Measurements from ENCODE around the gene SMCO2.

Gene SMCO2

DNA sequence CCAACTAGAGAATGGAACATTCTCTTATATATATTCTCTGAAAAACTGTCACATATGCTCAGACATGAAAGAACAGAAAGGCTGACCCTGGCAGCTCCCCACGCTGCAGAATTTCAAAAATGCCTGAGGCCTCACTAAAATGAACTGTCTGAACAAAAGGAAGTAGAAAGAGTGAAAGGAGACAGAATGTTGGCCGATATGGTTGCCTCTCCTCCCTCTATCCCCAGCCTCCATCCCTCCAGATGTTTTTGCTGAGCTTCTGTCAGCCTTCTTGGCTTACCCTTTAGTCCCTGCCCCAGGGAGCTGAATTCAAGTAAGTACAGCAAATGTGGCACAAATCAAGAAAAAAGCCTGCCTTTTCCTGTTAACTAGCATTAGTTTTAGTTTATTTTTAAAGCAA is 6.9 kb downstream of the SMCO2 start:
- no peak for DNase-seq (ENCODE audit: low spot score)

DNA sequence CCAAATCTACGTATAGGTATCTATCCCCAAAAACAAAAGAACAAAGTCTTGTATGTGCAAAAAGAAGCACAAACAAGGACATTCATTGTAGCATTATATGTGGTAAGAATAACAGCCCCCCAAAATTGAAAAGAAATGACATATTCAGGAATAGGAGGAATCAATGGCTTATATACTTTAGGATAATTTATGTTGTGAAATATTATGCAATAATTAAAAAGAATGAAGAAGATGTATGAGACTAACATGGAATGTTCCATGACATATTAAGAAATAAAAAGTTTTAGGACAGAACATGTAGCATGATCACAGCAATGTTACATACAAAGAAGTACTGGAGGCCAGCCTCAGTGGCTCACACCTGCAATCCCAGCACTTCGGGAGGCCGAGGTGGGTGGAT is 9.1 kb downstream of the SMCO2 start:
- no peak for DNase-seq (ENCODE audit: low spot score)

DNA sequence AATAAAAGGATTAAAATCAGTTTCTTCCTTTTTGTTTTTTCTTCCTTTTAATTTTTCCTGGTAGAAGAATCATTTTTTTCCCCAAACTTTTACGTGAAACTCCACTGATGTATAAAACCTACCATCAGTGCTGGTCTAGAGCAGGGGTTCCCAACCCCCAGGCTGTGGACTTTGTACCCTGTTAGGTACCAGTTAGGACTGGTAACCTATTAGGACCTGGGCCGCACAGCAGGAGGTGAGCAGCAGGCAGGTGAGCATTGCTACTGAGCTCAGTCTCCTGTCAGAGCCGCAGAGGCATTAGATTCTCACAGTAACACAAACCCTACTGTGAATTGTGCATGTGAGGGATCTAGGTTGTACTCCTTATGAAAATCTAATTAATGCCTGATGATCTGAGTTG is 10.1 kb downstream of the SMCO2 start:
- no peak for DNase-seq (ENCODE audit: low spot score)

DNA sequence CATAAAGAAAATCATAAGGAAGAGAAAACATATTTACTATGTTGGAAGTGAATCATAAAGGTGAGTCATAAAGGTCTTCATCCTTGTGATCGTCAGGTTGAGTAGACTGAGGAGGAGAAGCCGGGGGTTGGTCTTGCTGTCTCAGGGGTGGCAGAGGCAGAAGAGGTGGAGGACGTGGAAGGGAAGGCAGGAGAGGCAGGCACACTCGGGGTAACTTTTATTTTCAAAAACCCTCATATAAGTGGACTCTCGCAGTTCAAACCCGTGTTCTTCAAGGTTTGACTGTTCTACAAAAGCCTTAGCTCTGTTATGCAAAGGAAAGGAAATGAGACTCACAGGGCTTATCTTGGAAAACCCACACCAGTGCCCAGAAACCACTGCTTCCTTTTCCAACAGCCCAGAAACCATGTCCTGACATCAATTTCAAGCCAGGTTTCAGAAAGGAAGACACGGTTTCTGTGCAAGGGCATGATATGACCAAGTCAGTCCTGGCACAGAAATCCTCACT is 14.0 kb downstream of the SMCO2 start:
- no peak for DNase-seq (ENCODE audit: low spot score)

DNA sequence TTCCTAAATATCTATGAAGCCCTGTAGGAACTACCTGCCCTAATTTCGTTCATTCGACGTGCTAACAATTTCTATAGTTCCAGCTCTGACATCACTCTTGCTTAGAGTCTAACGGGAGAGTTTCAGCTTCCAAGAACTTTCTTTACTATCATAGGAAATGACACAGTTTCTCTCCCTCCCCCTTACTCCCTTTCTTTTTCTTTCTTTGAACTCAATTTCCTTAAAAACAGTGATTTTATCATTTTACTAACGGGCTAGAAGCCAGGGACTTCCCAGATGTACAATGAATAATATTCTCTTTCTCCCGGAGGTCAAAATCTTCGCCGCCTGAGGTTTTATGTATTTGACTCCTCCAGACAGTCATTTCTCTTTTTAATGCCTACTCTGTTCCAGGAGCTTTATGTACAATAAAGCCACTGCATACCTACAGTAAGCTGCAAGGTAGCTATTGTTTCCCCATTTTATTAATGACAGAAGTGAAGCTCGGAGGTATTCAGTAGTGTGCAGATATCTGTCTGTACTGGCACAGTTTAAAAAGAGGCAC is 15.7 kb downstream of the SMCO2 start:
- no peak for DNase-seq (ENCODE audit: low spot score)

DNA sequence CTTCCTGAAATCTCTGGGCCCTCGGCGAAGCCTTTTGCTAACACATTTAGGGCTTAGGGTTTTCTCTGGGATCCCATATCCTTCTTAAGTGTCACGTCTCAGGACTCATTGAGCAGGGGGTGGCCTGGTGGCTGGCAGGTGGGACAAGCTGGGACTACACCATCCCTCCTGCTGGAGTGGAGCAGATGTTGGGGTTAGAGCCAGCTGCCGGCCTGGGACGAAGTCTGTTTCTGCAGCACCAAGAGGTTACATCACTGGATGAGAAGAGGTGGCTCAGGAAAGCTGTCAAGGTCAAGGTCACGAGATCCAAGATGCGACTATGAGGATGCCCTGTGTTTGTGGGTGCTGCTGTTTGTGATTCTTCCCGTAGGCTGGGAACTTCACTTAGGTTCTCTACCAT is 16.3 kb downstream of the SMCO2 start:
- no peak for DNase-seq (ENCODE audit: low spot score)

DNA sequence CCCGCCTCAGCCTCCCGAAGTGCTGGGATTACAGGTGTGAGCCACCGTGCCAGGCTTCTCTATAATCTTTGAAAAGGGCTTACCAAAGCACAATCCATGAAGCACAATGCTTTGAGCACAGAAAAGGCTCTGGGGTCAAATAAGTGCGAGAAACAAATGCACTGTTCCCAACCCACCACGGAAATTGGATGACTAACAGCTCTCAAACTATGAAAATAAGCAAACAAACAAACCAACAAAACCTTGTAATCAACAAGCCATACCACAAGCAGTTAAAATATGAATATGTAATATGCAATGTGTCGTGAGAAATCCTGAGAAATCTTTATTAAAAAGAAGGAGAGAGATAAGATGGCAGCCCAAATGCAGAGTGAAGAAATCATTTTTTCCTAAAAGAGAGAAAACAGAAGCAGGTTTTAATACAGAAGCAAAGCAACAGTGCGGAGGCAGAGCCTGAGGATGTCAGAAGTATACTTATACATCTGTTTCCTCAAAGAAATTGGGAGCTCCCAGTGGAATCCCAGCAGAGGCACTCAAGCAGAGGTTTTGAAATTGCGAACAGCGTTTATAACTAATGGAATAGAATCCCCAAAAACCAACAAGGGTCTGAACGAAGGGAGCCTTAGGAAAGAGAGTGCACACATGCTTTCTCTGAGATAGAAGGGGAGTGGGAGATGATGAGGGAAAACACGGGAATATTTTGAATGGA is 17.1 kb downstream of the SMCO2 start:
- DNase-seq (ENCODE audit: low spot score), result no peak

DNA sequence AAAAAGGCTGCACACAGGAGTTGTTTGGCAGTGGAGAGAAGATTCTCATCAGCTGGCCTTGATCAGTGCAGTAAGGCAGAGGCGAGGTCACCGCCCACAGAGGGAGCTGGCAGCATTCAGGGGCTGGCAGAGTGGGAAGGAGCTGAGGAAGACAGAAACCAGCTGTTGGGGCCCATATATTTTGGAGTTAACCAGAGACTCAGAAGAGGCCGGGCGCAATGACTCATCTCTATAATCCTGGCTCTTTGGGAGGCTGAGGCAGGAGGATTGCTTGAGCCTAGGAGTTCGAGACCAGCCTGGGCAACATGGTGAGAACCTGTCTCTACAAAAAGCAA is 17.7 kb downstream of the SMCO2 start:
- no peak for DNase-seq (ENCODE audit: low spot score)

DNA sequence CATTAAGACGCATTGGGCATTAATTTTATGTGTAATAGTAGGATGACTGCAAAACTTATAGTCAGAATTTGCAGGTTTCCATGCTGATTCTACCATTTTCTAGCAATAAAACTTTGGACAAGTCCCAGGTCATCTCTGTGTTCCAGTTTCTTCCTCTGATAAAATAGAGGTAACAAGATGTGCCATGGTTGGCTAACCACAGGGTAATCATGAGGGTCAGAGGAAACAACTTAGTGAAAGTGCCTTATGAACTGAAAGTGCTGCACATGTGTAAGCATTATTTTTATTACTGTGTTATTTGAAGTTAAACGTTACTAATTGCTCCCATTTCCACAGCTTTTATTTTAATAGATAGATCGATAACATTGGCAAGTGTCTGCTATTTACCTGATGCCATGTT is 21.1 kb downstream of the SMCO2 start:
- no peak for DNase-seq (ENCODE audit: low spot score)

DNA sequence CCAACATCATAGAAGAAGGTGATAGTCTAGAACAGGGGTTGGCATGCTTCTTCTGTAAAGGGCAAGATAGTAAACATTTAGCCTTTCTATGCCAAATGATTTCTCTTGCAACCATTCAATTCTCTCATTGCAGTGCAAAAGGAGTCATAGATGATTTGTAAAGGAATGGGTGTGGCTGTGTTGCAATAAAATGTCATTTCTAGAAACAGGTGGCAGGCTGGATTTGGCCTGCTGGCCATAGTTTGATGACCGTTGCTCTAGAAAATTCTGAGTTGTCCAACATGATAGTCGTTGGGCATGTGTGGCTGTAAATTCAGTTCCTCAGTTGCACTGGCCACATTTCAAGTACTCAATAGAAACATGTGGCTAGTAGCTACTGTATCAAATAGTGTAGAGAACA is 21.7 kb downstream of the SMCO2 start:
- no peak for DNase-seq (ENCODE audit: low spot score)

DNA sequence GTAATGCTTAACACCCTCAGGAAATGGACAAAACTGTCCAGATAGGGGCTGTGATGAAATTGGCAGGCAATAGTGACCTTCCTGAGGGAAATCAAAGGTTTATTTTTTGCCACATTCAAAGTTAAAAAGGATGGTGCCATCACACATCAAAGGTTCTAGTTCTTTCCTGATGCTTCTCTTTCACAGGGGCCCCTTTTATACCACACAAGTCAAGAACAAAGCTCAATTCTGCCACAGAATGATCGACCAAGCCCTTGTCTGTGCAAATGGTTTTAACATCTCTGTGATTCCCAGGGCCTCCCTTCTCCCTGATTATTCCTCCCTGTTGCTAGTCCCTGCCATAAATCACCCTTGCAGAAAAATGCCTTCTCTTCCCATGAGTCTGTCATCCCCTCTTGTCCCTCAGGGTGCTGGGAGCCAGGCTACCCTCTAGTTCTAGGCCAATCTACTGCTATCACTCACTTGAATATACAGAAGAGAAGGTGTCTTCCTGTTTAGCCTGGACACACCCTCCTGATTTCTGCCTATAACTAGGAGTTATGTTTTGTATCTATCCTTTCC is 22.7 kb downstream of the SMCO2 start:
- no peak for DNase-seq (ENCODE audit: low spot score)

DNA sequence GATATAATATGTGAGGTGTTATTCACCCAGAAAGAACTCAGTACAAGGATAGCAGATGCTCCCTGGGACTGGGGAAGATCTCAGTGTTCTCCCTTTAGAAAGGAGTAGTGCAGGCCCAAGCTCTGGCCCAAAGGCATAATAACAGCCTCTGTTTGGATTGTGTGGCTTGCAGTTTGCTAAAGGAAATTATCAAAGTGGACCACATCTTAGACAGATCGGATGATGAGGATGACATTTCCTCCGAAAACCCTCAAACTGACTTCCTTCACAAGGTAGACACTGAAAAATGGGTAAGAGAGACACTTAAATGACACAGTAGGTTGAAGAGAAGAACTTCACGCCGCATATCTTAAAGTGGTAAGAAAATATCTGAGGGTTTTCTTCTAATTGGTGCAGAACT is 26.1 kb downstream of the SMCO2 start:
- DNase-seq (ENCODE audit: low spot score), result no peak

DNA sequence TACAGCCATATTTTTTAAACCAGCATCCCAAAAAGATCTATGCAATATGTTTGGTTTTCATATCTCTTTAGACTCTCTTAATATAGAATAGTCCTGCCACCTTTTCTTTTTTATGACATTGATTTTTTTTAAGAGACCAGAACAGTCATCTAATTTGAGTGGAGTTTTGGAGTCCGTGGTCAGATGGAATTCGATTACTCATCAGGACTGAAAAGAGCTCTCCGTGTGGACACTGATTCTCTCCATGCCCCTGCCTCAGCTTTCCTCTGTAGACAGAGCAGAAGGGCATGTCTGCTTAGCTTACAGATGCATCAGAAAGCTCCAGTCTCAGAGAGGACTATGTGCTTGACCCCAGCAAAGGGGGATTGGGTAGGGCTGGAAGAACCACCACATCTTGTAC is 27.8 kb downstream of the SMCO2 start:
- no peak for DNase-seq (ENCODE audit: low spot score)

DNA sequence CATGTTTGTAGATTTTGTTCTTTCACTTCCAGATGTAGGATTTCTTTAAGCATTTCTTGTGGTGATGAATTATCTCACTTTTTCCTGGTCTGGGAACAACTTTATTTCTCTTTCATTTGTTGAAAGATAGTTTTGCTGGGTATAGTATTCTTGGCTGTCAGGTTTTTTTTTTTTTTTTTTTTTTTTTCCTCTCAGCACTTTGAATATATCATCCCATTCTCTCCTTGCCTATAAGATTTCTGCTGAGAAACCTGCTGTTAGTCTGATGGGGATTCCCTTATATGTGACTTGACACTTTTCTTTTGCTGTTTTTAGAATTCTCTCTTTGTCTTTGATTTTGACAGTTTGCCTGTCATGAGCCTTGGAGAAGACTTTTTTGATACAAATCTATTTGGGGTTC is 30.5 kb downstream of the SMCO2 start:
- DNase-seq (ENCODE audit: low spot score), result no peak

DNA sequence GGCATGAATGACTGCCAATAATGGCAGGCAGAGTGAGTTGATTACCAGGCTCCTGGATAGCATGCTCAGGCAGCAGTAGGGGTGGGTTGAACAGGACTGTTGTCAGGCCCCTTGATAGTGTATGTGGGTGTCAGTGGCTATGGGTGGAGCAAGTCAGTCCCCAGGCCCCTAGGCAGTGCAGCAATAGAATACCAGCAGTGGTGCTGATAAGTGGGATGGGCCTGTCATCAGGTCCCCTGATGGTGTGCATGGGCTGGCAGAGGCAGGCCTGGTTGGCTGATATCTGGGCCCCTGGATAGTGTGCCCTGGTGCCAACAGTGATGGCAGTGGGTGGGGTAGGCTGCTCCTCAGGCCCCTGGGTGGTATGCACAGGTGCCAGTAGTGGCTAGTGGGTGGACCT is 32.4 kb downstream of the SMCO2 start:
- no peak for DNase-seq (ENCODE audit: low spot score)

DNA sequence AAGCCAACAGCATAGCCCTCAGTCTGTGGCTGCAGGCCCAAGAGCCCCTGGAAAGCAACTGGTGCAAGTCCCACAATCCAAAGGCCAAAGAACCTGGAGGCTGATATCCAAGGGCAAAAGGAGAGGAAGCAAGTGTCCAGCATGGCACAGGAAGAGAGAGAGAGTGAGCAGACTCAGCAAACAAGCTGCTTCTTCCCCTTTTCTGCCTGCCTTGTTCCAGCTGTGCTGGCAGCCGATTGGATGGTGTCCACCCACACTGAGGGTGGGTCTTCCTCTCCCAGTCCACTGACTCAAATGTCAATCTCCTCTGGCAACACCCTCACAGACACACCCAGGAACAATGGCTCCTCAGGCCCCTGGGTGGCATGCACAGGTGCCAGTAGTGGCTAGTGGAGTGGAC is 33.5 kb downstream of the SMCO2 start:
- no peak for DNase-seq (ENCODE audit: low spot score)

DNA sequence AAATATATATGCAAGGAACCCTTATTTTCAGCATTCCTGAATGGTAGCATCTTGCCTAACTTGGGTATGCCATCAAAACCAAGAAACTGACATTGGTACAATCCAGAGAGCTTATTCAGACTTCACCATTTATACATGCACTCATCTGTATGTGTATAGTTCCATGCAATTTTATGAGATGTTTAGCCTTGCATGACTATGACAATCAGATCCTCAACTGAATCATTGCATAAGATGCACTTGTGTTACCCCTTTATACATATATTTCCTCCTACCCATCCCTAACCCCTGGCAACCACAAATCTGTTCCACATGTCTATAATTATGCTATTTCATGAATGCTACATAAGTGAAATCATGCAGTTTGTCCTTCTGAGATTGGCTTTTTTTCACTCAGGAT is 40.4 kb downstream of the SMCO2 start:
- no peak for DNase-seq (ENCODE audit: low spot score)

DNA sequence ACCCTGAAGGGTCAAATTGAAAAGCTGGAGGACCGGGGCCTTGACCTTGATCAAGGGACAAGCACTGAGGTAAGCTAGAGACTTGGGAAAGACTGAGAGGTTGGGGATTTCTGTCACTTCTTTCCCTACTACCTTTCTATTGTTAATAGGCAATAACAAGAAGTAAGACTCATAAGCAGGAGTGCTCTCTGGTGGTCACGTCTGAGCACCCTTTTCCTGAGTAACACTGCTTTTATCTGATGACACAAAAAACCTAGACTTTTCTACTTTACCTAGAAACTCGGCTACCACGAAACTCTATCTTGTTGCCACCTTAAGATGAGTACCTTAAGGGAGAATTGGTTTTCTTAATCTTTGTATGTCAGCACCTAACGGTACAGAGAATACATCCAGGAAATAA is 41.9 kb downstream of the SMCO2 start:
- no peak for DNase-seq (ENCODE audit: low spot score)

DNA sequence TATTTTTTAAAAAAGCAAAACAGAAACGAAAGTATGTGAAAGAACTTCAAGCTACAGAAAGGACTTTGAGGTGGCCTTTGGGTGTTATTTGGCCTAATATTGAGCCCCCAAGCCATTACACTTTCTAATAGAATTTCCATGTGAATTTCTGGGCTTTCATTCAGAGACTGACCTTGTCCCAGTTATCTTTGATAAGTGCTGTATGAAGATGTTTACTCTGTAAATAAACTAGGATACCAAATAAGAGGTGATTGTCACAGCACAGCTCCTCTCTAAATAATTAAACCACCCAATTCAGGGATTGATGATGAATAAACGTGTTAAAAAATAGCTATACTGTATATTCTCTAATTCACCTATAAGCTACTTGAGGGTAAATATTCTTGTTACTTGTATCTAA is 44.7 kb downstream of the SMCO2 start:
- DNase-seq (ENCODE audit: low spot score), result no peak

DNA sequence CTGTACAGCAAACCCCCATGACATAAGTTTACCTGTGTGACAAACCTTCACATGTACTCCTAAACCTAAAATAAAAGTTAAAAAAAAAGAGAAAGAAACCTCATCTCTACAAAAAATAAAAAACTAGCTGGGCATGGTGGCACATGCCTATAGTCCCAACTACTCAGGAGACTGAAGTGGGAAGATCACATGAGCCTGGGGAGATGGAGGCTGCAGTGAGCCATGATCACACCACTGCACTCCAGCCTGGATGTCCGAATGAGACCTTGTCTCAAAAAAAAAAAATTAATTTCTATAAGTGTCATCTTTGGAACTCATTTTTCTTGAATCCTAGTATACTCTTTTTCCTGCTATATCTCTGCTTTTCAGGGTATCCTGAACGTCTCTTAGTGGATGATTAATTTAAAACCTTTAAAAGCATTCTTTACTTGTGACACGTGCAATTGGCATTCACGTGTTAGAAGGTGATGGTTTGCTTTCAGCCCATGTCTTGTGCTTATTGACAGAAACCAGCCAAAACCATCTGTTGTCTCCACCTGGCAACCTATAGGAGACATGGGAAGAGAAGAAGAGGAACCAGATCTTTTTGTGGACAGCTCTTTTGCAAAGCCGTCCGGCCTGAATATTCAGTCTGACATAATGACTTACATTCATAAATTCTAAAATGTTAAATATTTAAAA is 46.9 kb downstream of the SMCO2 start:
- no peak for DNase-seq (ENCODE audit: low spot score)

DNA sequence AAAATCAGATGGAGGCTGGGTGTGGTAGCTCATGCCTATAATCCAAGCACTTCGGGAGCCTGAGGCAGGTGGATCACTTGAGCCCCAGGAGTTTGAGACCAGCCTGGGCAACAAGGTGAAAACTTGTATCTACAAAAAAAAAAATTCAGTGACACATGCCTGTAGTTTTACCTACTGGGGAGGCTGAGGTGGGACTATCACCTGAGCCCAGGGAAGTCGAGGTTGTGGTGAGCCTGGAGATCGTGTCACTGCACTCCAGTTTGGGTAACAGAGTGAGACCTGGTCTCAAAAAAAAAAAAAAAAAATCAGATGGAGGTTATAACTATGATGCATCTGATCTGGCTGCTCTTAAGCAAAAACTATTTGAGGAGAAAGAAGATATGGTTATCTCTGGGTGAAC is 50.9 kb downstream of the SMCO2 start:
- no peak for DNase-seq (ENCODE audit: low spot score)

DNA sequence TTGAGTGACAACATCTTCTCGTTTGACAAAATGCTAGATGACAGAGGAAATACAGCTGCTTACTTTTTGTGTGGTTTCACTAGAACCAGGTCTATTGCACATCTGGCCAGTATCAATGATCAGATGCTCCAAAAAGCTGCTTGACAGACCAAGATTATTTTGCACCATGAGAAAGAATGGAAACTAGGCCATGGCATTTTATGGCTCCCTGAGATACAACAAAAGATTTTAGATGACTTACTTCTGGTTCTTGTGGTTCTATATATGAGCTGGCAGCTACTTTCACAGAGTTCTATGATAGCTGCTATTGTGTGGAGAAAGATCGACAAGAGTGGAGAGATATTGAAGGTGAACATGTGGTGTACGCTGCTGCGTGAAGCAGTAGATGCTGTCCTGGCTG is 51.6 kb downstream of the SMCO2 start:
- no peak for DNase-seq (ENCODE audit: low spot score)

DNA sequence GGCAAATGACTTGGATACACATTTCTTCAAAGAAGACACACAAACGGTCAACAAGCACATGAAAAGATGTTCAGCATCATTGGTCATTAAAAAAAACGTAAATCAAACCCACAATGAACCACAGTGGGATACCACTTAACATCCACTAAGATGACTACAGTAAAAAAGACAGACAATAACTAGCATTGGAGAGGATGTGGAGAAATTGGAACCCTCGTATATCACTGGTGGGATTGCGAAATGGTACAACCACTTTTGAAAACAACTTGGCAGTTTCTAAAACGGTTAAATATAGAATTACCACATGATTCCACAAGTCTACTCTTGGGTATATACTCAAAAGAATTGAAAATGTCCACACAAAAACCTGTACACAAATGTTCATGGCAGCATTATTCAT is 52.2 kb downstream of the SMCO2 start:
- no peak for DNase-seq (ENCODE audit: low spot score)

DNA sequence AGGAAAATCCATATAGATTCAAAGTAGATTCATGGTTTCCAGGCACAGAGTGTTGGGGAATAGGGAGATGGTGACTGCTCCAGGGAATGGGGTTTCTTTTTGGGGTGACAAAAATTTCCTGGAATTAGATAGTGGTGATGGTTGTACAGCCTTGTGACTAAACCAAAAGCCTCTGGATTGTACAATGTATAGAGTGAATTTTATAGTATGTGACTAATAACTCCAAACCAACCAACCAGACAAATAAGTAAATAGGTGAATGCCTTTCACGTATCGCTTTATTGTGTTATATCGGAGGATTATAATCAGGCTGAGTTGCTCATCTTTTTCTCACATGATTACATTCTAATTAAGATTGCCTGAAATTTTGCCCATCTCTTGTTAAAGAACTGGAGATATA is 52.8 kb downstream of the SMCO2 start:
- DNase-seq (ENCODE audit: low spot score), result no peak
